H1 (cell line): ENCODE data around the gene EPHA5. TPM values are rescaled to one million over a fixed set of nuclear protein-coding genes. Genes with fewer than 3 reads are reported as not detected.

Experiments used
- CTCF ChIA-PET: fragments of 300-600 bp; sonication (Branson Sonifier 250); formaldehyde crosslinking; loops from one replicate; lab custom pipeline; 2021; ENCODE audit not compliant: partially characterized antibody; lab: Charles Lee
- POLR2A ChIA-PET: fragments of 300-600 bp; sonication (Branson Sonifier 250); formaldehyde crosslinking; loops from one replicate; lab custom pipeline; 2021; ENCODE audit warnings: inconsistent platforms; ENCODE audit not compliant: partially characterized antibody; lab: Charles Lee
- DNase-seq, 2 experiments: peaks; one replicate each; pipeline versions ENCODE4 v3.0.0 to v3.0.0-alpha.2; 2010 to 2022; ENCODE audit warnings: low spot score in 2 of 2, low read depth in 1 of 2, mixed read lengths in 1 of 2
- FAIRE-seq: peaks from 2 replicates; lab custom pipeline; 2011; peaks lifted over from hg19 to GRCh38; lab: Jason Lieb, UNC
- H2AFZ ChIP-seq: 2 replicates; pipeline ENCODE4 v1.8.1; 2012; ENCODE audit warnings: low read length, inconsistent platforms
- H2AK5ac ChIP-seq: 2 replicates; pipeline ENCODE4 v1.6.1; 2013; ENCODE audit warnings: low read depth, low read length
- H2BK120ac ChIP-seq: replicated peaks from 2 replicates; pipeline ENCODE3; 2013; ENCODE audit warnings: low read depth, low read length, inconsistent platforms
- H2BK12ac ChIP-seq: 2 replicates; pipeline ENCODE4 v1.6.1; 2013; ENCODE audit warnings: low read depth, low read length
- H2BK15ac ChIP-seq: 2 replicates; pipeline ENCODE4 v1.6.1; 2013; ENCODE audit warnings: low read length
- H2BK20ac ChIP-seq: 2 replicates; pipeline ENCODE4 v1.6.1; 2013; ENCODE audit warnings: low read length
- H2BK5ac ChIP-seq: 2 replicates; pipeline ENCODE4 v1.6.1; 2013; ENCODE audit warnings: low read depth, low read length
- H3K14ac ChIP-seq: 2 replicates; pipeline ENCODE4 v1.6.1; 2013; ENCODE audit warnings: inconsistent platforms; ENCODE audit not compliant: insufficient read length
- H3K18ac ChIP-seq: 2 replicates; pipeline ENCODE4 v1.6.1; 2013; ENCODE audit warnings: low read length; ENCODE audit errors: extremely low read depth
- H3K23ac ChIP-seq: 2 replicates; pipeline ENCODE4 v1.6.1; 2013; ENCODE audit warnings: inconsistent platforms; ENCODE audit not compliant: insufficient read length
- H3K23me2 ChIP-seq: 2 replicates; pipeline ENCODE4 v1.6.1; 2013; ENCODE audit warnings: low read depth, low read length
- H3K27ac ChIP-seq: 2 replicates; pipeline ENCODE4 v1.6.1; 2011; ENCODE audit warnings: low read depth, low read length, inconsistent platforms
- H3K27me3 ChIP-seq, 4 experiments: replicated peaks in 1 of 4; 1 replicate in 1 of 4; 2 replicates in 3 of 4; pipeline versions ENCODE4 v1.6.1 to v1.8.1; 2011 to 2013; ENCODE audit warnings: low read length in 3 of 4, mild to moderate bottlenecking in 3 of 4, inconsistent platforms in 2 of 4, mixed read lengths in 2 of 4, moderate library complexity in 1 of 4; ENCODE audit not compliant: control insufficient read depth in 3 of 4, insufficient read depth in 3 of 4; ENCODE audit errors: extremely low read depth in 1 of 4
- H3K36me3 ChIP-seq, 4 experiments: 2 replicates each; pipeline versions ENCODE4 v1.6.1 to v1.8.1; 2011 to 2013; ENCODE audit warnings: mild to moderate bottlenecking in 4 of 4, low read length in 3 of 4, moderate library complexity in 2 of 4, control low read depth in 1 of 4, inconsistent platforms in 1 of 4; ENCODE audit not compliant: insufficient read depth in 4 of 4, control insufficient read depth in 2 of 4
- H3K4ac ChIP-seq: replicated peaks from 2 replicates; pipeline ENCODE3; 2013; ENCODE audit warnings: low read length, low read depth, mixed read lengths, inconsistent platforms; ENCODE audit not compliant: insufficient read length
- H3K4me1 ChIP-seq, 4 experiments: replicated peaks in 1 of 4; 1 replicate in 1 of 4; 2 replicates in 3 of 4; pipeline versions ENCODE4 v1.6.1 to v1.8.1; 2011 to 2013; ENCODE audit warnings: low read length in 3 of 4, inconsistent platforms in 2 of 4, mixed read lengths in 1 of 4; ENCODE audit not compliant: insufficient read depth in 4 of 4, control insufficient read depth in 3 of 4
- H3K4me2 ChIP-seq, 2 experiments: 2 replicates each; pipeline versions ENCODE4 v1.6.1 to v1.8.1; 2011 to 2013; ENCODE audit warnings: low read depth in 2 of 2, low read length in 2 of 2, control low read depth in 1 of 2, inconsistent platforms in 1 of 2, mild to moderate bottlenecking in 1 of 2; ENCODE audit not compliant: insufficient read depth in 1 of 2
- H3K4me3 ChIP-seq, 4 experiments: fragments of 200-600, 300-600 bp in 1 of 4; sonication (generic), shearing (Covaris generic), sonication (Bioruptor Twin) in 1 of 4; 2 replicates each; pipeline versions ENCODE4 v1.5.1 to v1.8.1; 2011 to 2016; ENCODE audit warnings: low read length in 4 of 4, low read depth in 3 of 4, control low read depth in 2 of 4, inconsistent platforms in 2 of 4, mild to moderate bottlenecking in 2 of 4, mixed read lengths in 1 of 4, moderate library complexity in 1 of 4; ENCODE audit not compliant: insufficient read depth in 2 of 4; ENCODE audit errors: extremely low read depth in 1 of 4
- H3K56ac ChIP-seq: replicated peaks from 2 replicates; pipeline ENCODE3; 2013; ENCODE audit warnings: low read depth, mild to moderate bottlenecking, mixed read lengths, low read length, inconsistent platforms; ENCODE audit not compliant: insufficient read length
- H3K79me1 ChIP-seq: 2 replicates; pipeline ENCODE4 v1.6.1; 2013; ENCODE audit warnings: low read depth, low read length, control low read depth
- H3K79me2 ChIP-seq, 2 experiments: 2 replicates each; pipeline versions ENCODE4 v1.6.1 to v1.8.1; 2012 to 2013; ENCODE audit warnings: low read length in 2 of 2, mild to moderate bottlenecking in 2 of 2, inconsistent platforms in 1 of 2; ENCODE audit not compliant: insufficient read depth in 2 of 2, control insufficient read depth in 1 of 2
- H3K9ac ChIP-seq, 4 experiments: replicated peaks in 1 of 4; 1 replicate in 1 of 4; 2 replicates in 3 of 4; pipeline versions ENCODE4 v1.6.1 to v1.8.1; 2011 to 2013; ENCODE audit warnings: low read depth in 3 of 4, low read length in 3 of 4, control low read depth in 2 of 4, mild to moderate bottlenecking in 2 of 4, moderate library complexity in 2 of 4, inconsistent platforms in 1 of 4; ENCODE audit errors: extremely low read depth in 1 of 4
- H3K9me3 ChIP-seq, 2 experiments: 2 replicates each; pipeline versions ENCODE4 v1.6.1 to v1.8.1; 2012 to 2013; ENCODE audit warnings: mild to moderate bottlenecking in 2 of 2, moderate library complexity in 2 of 2, control low read depth in 1 of 2, inconsistent platforms in 1 of 2, low read depth in 1 of 2, low read length in 1 of 2, mixed read lengths in 1 of 2; ENCODE audit not compliant: insufficient read depth in 2 of 2
- H4K20me1 ChIP-seq, 2 experiments: replicated peaks in 1 of 2; 2 replicates each; pipeline versions ENCODE3 to v1.8.1; 2011 to 2013; ENCODE audit warnings: inconsistent platforms in 2 of 2, low read length in 2 of 2, mild to moderate bottlenecking in 1 of 2; ENCODE audit not compliant: insufficient read depth in 2 of 2, control insufficient read depth in 1 of 2
- H4K5ac ChIP-seq: 2 replicates; pipeline ENCODE4 v1.6.1; 2013; ENCODE audit warnings: low read length, low read depth, mixed read lengths, inconsistent platforms; ENCODE audit not compliant: insufficient read length
- H4K8ac ChIP-seq: 2 replicates; pipeline ENCODE4 v1.8.0; 2013; ENCODE audit warnings: mild to moderate bottlenecking, moderate library complexity, low read length, inconsistent platforms; ENCODE audit not compliant: insufficient read depth; ENCODE audit errors: extremely low read depth
- H4K91ac ChIP-seq: replicated peaks from 2 replicates; pipeline ENCODE3; 2013; ENCODE audit warnings: low read length, mixed read lengths, inconsistent platforms; ENCODE audit not compliant: insufficient read length
- ATF2 ChIP-seq: IDR thresholded peaks from 2 replicates; pipeline ENCODE4 v1.6.1; 2012; ENCODE audit warnings: low read length, inconsistent platforms
- ATF3 ChIP-seq: IDR thresholded peaks from 2 replicates; pipeline ENCODE4 v1.6.1; 2011; ENCODE audit warnings: low read depth, mild to moderate bottlenecking, low read length; ENCODE audit not compliant: insufficient read depth
- CBX5 ChIP-seq: fragments of 300-800, 300-1000 bp; sonication (generic); IDR thresholded peaks from 2 replicates; pipeline ENCODE4 v1.7.1; 2016; ENCODE audit warnings: antibody characterized with exemption, low read length, low read depth
- FOSL1 ChIP-seq: IDR thresholded peaks from 2 replicates; pipeline ENCODE4 v1.6.1; 2011; ENCODE audit warnings: mild to moderate bottlenecking, low read depth, low read length, moderate library complexity; ENCODE audit not compliant: insufficient read depth
- HDAC2 ChIP-seq, 2 experiments: fragments of 300-600 bp in 1 of 2; sonication (generic) in 1 of 2; IDR thresholded peaks; 2 replicates each; pipeline ENCODE4 v1.6.1; 2011 to 2012; ENCODE audit warnings: low read depth in 2 of 2, low read length in 2 of 2, mild to moderate bottlenecking in 2 of 2, moderate library complexity in 2 of 2, borderline replicate concordance in 1 of 2, inconsistent platforms in 1 of 2
- MAFK ChIP-seq: IDR thresholded peaks from 2 replicates; pipeline ENCODE4 v1.6.1; 2012; ENCODE audit warnings: low read depth, mild to moderate bottlenecking, improper control_type of control experiment, low read length
- POLR2A ChIP-seq, 2 experiments: IDR thresholded peaks; 1 replicate in 1 of 2; 2 replicates in 1 of 2; pipeline ENCODE4 v1.6.1; 2011; ENCODE audit warnings: low read depth in 2 of 2, low read length in 2 of 2, mild to moderate bottlenecking in 2 of 2; ENCODE audit errors: control extremely low read depth in 1 of 2
- RBBP5 ChIP-seq: IDR thresholded peaks from 2 replicates; pipeline ENCODE4 v1.7.1; 2012; ENCODE audit warnings: low read depth, mild to moderate bottlenecking, inconsistent platforms, low read length, moderate library complexity, borderline replicate concordance
- SAP30 ChIP-seq: fragments of 300-600 bp; sonication (generic); IDR thresholded peaks from 2 replicates; pipeline ENCODE4 v1.7.1; 2012; ENCODE audit warnings: low read length, moderate library complexity, mild to moderate bottlenecking, inconsistent platforms; ENCODE audit not compliant: insufficient read depth, insufficient replicate concordance
- SIRT6 ChIP-seq: IDR thresholded peaks from one replicate; pipeline ENCODE4 v1.7.1; 2012; ENCODE audit warnings: low read length, inconsistent platforms
- SUZ12 ChIP-seq: fragments of 200-600 bp; sonication (generic); IDR thresholded peaks from 2 replicates; pipeline ENCODE4 v1.6.1; 2012; ENCODE audit warnings: mild to moderate bottlenecking, inconsistent platforms, low read length, moderate library complexity, mixed read lengths
- TEAD4 ChIP-seq: IDR thresholded peaks from 2 replicates; pipeline ENCODE4 v1.6.1; 2012; ENCODE audit warnings: low read depth, low read length, inconsistent platforms, mixed read lengths
- WGBS, 2 experiments: shearing (Covaris generic) in 1 of 2; methylation state at CpG; one replicate each; pipeline versions ENCODE4 v1.1.6 to v1.1.7; 2013 to 2015; ENCODE audit warnings: low lambda C conversion rate in 2 of 2, mixed read lengths in 2 of 2, inconsistent platforms in 1 of 2, low coverage in 1 of 2, missing lambda C conversion rate in 1 of 2; ENCODE audit not compliant: insufficient replicate concordance in 2 of 2, insufficient coverage in 1 of 2, insufficient read length in 1 of 2; ENCODE audit errors: extremely low coverage in 1 of 2, missing lambda C conversion rate in 1 of 2; 5-methylcytosine and 5-hydroxymethylcytosine counted together
- polyA plus RNA-seq, 7 experiments: library from polyadenylated mRNA; depleted of rRNA in 3 of 7; stranded (reverse) in 5 of 7; unstranded in 2 of 7; fragments of >200 nt in 5 of 7; fragments of 200-250 nt in 2 of 7; gene quantifications; 1 replicate in 5 of 7; 2 replicates in 1 of 7; 4 replicates in 1 of 7; pipeline versions ENCODE4 v1.2.1 to v1.2.3, GENCODE V29; 2011 to 2013; ENCODE audit warnings: missing spikeins in 2 of 7, mixed read lengths in 2 of 7
- total RNA-seq: library from RNA; stranded (reverse); fragmentation: NEBNext Ultra II Directional; extraction: Animal tissue kit (Norgen Biotek cat#: 25700); gene quantifications from 2 replicates; pipeline ENCODE4 v1.2.1, GENCODE V29; 2021

Gene EPHA5
- total and polyA plus RNA-seq, 2 of the 8 experiments (the other 6 are each of a cell fraction or from before 2014, with no cell fraction given) = 0.03 to 0.11 TPM

GRCh38 chr4:65450899-65451298, 219.4 kb downstream of the EPHA5 start:
- Histone ChIP-seq H3K4me3 (no peak overlapping the region), H4K20me1 (no peaks in the 10 kb centered on the region), H2BK120ac (no peak overlapping the region), H2BK5ac (no peak overlapping the region), H3K36me3 (no peaks in the 10 kb centered on the region), H4K8ac (no peak overlapping the region), H4K5ac (no peak overlapping the region), H3K4me2 (no peak overlapping the region), H3K27me3 (no peaks in the 10 kb centered on the region), H3K27ac (no peak overlapping the region), H3K23ac (no peak overlapping the region), H3K4me1 (peaks cover 0 to 3% (median 0%) of the 10 kb centered on the region in 4 experiments; a peak in 1 of 7 replicates), H3K56ac (no peak overlapping the region), H3K79me1 (no peaks in the 10 kb centered on the region), H2BK20ac (no peak overlapping the region), H2BK12ac (no peak overlapping the region), H2AFZ (no peak overlapping the region), H3K23me2 (no peaks in the 10 kb centered on the region), H3K14ac (no peak overlapping the region), H2BK15ac (no peak overlapping the region), H2AK5ac (no peak overlapping the region), H3K9ac (no peak overlapping the region), H3K4ac (no peak overlapping the region), H3K79me2 (no peaks in the 10 kb centered on the region), H3K18ac (no peak overlapping the region), H3K9me3 (no peaks in the 10 kb centered on the region), H4K91ac (no peak overlapping the region)
- ChIA-PET CTCF (no interaction called here), POLR2A (no interaction called here)
- FAIRE-seq (no peak), DNase-seq (no peak)
- WGBS, 2 experiments = 94% methylated on average over 2 of the region's 2 CpGs; no CpG with 5 or more reads in 1 of the 2 experiments
- no peak for TF ChIP-seq POLR2A (IDR thresholded peaks at IDR 0.05; ENCODE audit: control extremely low read depth in 1 of 2, low read depth in 2 of 2, low read length in 2 of 2)
- TF ChIP-seq MAFK = no peak
- TF ChIP-seq SIRT6 = no peak
- TF ChIP-seq FOSL1 = no peak
- no peak for TF ChIP-seq RBBP5
- no peak for TF ChIP-seq ATF3
- TF ChIP-seq HDAC2 (IDR thresholded peaks at IDR 0.05; ENCODE audit: borderline replicate concordance in 1 of 2, low read depth in 2 of 2, low read length in 2 of 2) = no peak
- no peak for TF ChIP-seq SAP30
- no peak for TF ChIP-seq ATF2
- no peak for TF ChIP-seq CBX5
- TF ChIP-seq TEAD4 = no peak
- TF ChIP-seq SUZ12 = no peak
